SK-N-SH (cell line): ENCODE results near the gene HAUS5. TPM values are rescaled to one million over a fixed set of nuclear protein-coding genes. Genes with fewer than 3 reads are reported as not detected.

Source experiments
- CTCF ChIA-PET: fragments of 300-600, 350-600 bp; formaldehyde crosslinking; extraction: SDS; loops from one replicate; lab custom pipeline; 2021; lab: Yijun Ruan, JAX
- POLR2A ChIA-PET: fragments of 350-600 bp; sonication (Branson Sonifier 250); formaldehyde crosslinking; extraction: SDS; loops from one replicate; lab custom pipeline; 2020; ENCODE audit warnings: antibody characterized with exemption, inconsistent platforms; lab: Yijun Ruan, JAX
- DNase-seq: peaks from one replicate; pipeline ENCODE4 v3.0.0; 2012
- H2AFZ ChIP-seq: fragments of 200-600 bp; sonication (generic); 2 replicates; pipeline ENCODE4 v1.8.1; 2016; ENCODE audit warnings: antibody characterized with exemption, mild to moderate bottlenecking, low read depth
- H3F3A ChIP-seq: fragments of 200-600 bp; sonication (generic); replicated peaks from 2 replicates; pipeline ENCODE3; 2016; ENCODE audit warnings: antibody characterized with exemption, mild to moderate bottlenecking; ENCODE audit not compliant: insufficient read depth
- H3K27ac ChIP-seq, 2 experiments: fragments of 200-500 bp in 1 of 2; fragments of 200-600 bp in 1 of 2; sonication (Bioruptor generic) in 1 of 2; sonication (generic), shearing (Covaris generic) in 1 of 2; 2 replicates each; pipeline versions ENCODE4 v1.5.1 to v1.6.1; 2014 to 2016; ENCODE audit warnings: low read depth in 2 of 2, inconsistent platforms in 1 of 2, low read length in 1 of 2, mild to moderate bottlenecking in 1 of 2, mixed read lengths in 1 of 2
- H3K27me3 ChIP-seq: fragments of 200-600 bp; sonication (generic), shearing (Covaris generic); 2 replicates; pipeline ENCODE4 v1.6.1; 2016; ENCODE audit warnings: mixed run types; ENCODE audit not compliant: insufficient read depth
- H3K36me3 ChIP-seq, 2 experiments: fragments of 200-500 bp in 1 of 2; fragments of 200-600 bp in 1 of 2; sonication (Bioruptor generic) in 1 of 2; sonication (generic) in 1 of 2; replicated peaks in 1 of 2; 2 replicates each; pipeline versions ENCODE3 to v1.5.1; 2014 to 2016; ENCODE audit warnings: low read length in 1 of 2, mild to moderate bottlenecking in 1 of 2; ENCODE audit not compliant: insufficient read depth in 2 of 2, control insufficient read depth in 1 of 2
- H3K4me1 ChIP-seq, 2 experiments: fragments of 200-500 bp in 1 of 2; fragments of 200-600 bp in 1 of 2; sonication (Bioruptor generic) in 1 of 2; sonication (generic), shearing (Covaris generic) in 1 of 2; 2 replicates each; pipeline versions ENCODE4 v1.5.1 to v1.6.1; 2014 to 2016; ENCODE audit warnings: low read depth in 1 of 2, low read length in 1 of 2, mixed run types in 1 of 2; ENCODE audit not compliant: insufficient read depth in 2 of 2, control insufficient read depth in 1 of 2
- H3K4me2 ChIP-seq: fragments of 200-600 bp; sonication (generic), shearing (Covaris generic); 2 replicates; pipeline ENCODE4 v1.6.1; 2017; ENCODE audit warnings: mixed run types
- H3K4me3 ChIP-seq, 2 experiments: fragments of 200-500 bp in 1 of 2; fragments of 200-600 bp in 1 of 2; sonication (Bioruptor generic) in 1 of 2; sonication (generic), shearing (Covaris generic) in 1 of 2; 2 replicates each; pipeline versions ENCODE4 v1.5.1 to v1.8.1; 2014 to 2016; ENCODE audit warnings: low read depth in 2 of 2, inconsistent platforms in 1 of 2, low read length in 1 of 2, mild to moderate bottlenecking in 1 of 2, mixed read lengths in 1 of 2, moderate library complexity in 1 of 2
- H3K79me2 ChIP-seq: fragments of 200-600 bp; sonication (generic); 2 replicates; pipeline ENCODE4 v1.8.1; 2017; ENCODE audit warnings: mild to moderate bottlenecking; ENCODE audit not compliant: insufficient read depth
- H3K9ac ChIP-seq: fragments of 200-600 bp; sonication (generic); 2 replicates; pipeline ENCODE4 v1.6.1; 2017; ENCODE audit warnings: mixed run types
- H3K9me2 ChIP-seq: fragments of 200-600 bp; sonication (generic); 2 replicates; pipeline ENCODE4 v1.6.1; 2017; ENCODE audit warnings: mixed run types
- H3K9me3 ChIP-seq: fragments of 200-600 bp; sonication (generic); 2 replicates; pipeline ENCODE4 v1.6.1; 2017; ENCODE audit warnings: mixed run types, mild to moderate bottlenecking, moderate library complexity
- H4K20me1 ChIP-seq: fragments of 200-600 bp; sonication (generic); 2 replicates; pipeline ENCODE4 v1.6.1; 2017; ENCODE audit warnings: mild to moderate bottlenecking, mixed run types; ENCODE audit not compliant: insufficient read depth
- CHD2 ChIP-seq: fragments of 150-350 bp; IDR thresholded peaks from 2 replicates; pipeline ENCODE4 v1.6.1; 2018; ENCODE audit warnings: low read length; ENCODE audit not compliant: partially characterized antibody
- CTCF ChIP-seq: fragments of 200-600 bp; sonication (generic); IDR thresholded peaks from 2 replicates; pipeline ENCODE4 v1.6.1; 2017; ENCODE audit warnings: antibody characterized with exemption, mild to moderate bottlenecking, moderate library complexity
- ELF1 ChIP-seq: IDR thresholded peaks from 2 replicates; pipeline ENCODE4 v1.4.0; 2012
- FOXM1 ChIP-seq: IDR thresholded peaks from 2 replicates; pipeline ENCODE4 v1.4.0; 2012; ENCODE audit warnings: low read depth, mild to moderate bottlenecking
- GATA2 ChIP-seq: sonication (generic); formaldehyde crosslinking; IDR thresholded peaks from 2 replicates; pipeline ENCODE4 v1.5.0; 2020; ENCODE audit warnings: mild to moderate bottlenecking, missing genetic modification reagents
- IRF3 ChIP-seq: fragments of 150-350 bp; IDR thresholded peaks from 2 replicates; pipeline ENCODE4 v1.6.1; 2016; ENCODE audit warnings: mild to moderate bottlenecking, low read depth, low read length
- MAX ChIP-seq: IDR thresholded peaks from 2 replicates; pipeline ENCODE4 v1.4.0; 2012; ENCODE audit warnings: low read depth
- MXI1 ChIP-seq: IDR thresholded peaks from 2 replicates; pipeline ENCODE4 v1.6.1; 2012; ENCODE audit warnings: mild to moderate bottlenecking, low read depth, low read length, improper control_type of control experiment
- NRF1 ChIP-seq: IDR thresholded peaks from 2 replicates; pipeline ENCODE4 v1.6.1; 2012; ENCODE audit warnings: low read depth, mild to moderate bottlenecking, low read length
- RAD21 ChIP-seq: IDR thresholded peaks from 2 replicates; pipeline ENCODE4 v1.6.1; 2012; ENCODE audit warnings: mild to moderate bottlenecking, low read length
- REST ChIP-seq: IDR thresholded peaks from 2 replicates; pipeline ENCODE4 v1.6.1; 2012; ENCODE audit warnings: mild to moderate bottlenecking, low read depth, low read length, moderate library complexity
- RXRA ChIP-seq: IDR thresholded peaks from 2 replicates; pipeline ENCODE4 v1.4.0; 2012; ENCODE audit warnings: low read depth, mild to moderate bottlenecking, borderline replicate concordance
- SIN3A ChIP-seq: IDR thresholded peaks from 2 replicates; pipeline ENCODE4 v1.6.1; 2012; ENCODE audit warnings: low read depth, mild to moderate bottlenecking, low read length, moderate library complexity, borderline replicate concordance
- TAF1 ChIP-seq: IDR thresholded peaks from 2 replicates; pipeline ENCODE4 v1.6.1; 2012; ENCODE audit warnings: low read depth, mild to moderate bottlenecking, low read length, moderate library complexity, borderline replicate concordance
- TEAD4 ChIP-seq: IDR thresholded peaks from 2 replicates; pipeline ENCODE4 v1.4.0; 2012; ENCODE audit warnings: mild to moderate bottlenecking, borderline replicate concordance; ENCODE audit not compliant: insufficient read depth
- USF1 ChIP-seq: IDR thresholded peaks from 2 replicates; pipeline ENCODE4 v1.4.0; 2012; ENCODE audit warnings: low read depth, borderline replicate concordance
- ZBTB33 ChIP-seq: IDR thresholded peaks from 2 replicates; pipeline ENCODE4 v1.4.0; 2012; ENCODE audit warnings: low read depth, borderline replicate concordance
- WGBS: methylation state at CpG from one replicate; pipeline ENCODE4 v1.1.6; 2017; ENCODE audit warnings: low lambda C conversion rate; 5-methylcytosine and 5-hydroxymethylcytosine counted together
- polyA plus RNA-seq, 3 experiments: library from polyadenylated mRNA; depleted of rRNA; stranded (reverse); fragments of >200 nt; gene quantifications; 2 replicates each; pipeline ENCODE4 v1.2.3, GENCODE V29; 2012

HAUS5 gene
- polyA plus RNA-seq, 1 of the 3 experiments (the other 2 are of a cell fraction), result 7.1 TPM

GRCh38 chr19:35643255-35644205 lies 31.0 kb downstream of the HAUS5 start (continued):
- peak; percentile 21 for TF ChIP-seq CHD2
- no peak for TF ChIP-seq NRF1
- TF ChIP-seq SIN3A, result no peak
- TF ChIP-seq MXI1, result peak; percentile 38; the same call in 1 of the 2 replicates
- no peak for TF ChIP-seq FOXM1
- TF ChIP-seq IRF3, result no peak
- no peak for TF ChIP-seq RAD21
- TF ChIP-seq TAF1, result peak; percentile 86; the same call in 1 of the 2 replicates

- H3K4me3 ChIP-seq, result peak overlapping the region; percentile 64 to 76
- H3K9ac ChIP-seq, result peak overlapping the region; percentile 68; the same call in 1 of the 2 replicates
- no peaks in the 10 kb centered on the region for H3K9me3 ChIP-seq
- POLR2A ChIA-PET, result interaction anchor here (0.6 to 1.6 kb wide), 4 partner anchors 32 to 353 kb away, joined by 3 to 4 read pairs (median 3); partner anchors contain the start of gene HAUS5
- H3K27me3 ChIP-seq, result no peaks in the 10 kb centered on the region
- peak overlapping the region; percentile 98 for H2AFZ ChIP-seq
- H3F3A ChIP-seq, result peaks cover 26% of the 10 kb centered on the region
- under 1% methylated on average over 47 of the region's 60 CpGs for WGBS
- DNase-seq, result peak; percentile 93
- H3K9me2 ChIP-seq, result no peaks in the 10 kb centered on the region
- peak overlapping the region; percentile 61 to 83 for H3K27ac ChIP-seq
- no peaks in the 10 kb centered on the region for H3K36me3 ChIP-seq
- peaks cover 4 to 25% of the 10 kb centered on the region in 2 experiments; a peak in 1 of 4 replicates for H3K4me1 ChIP-seq
- peak overlapping the region; percentile 85 for H3K4me2 ChIP-seq
- CTCF ChIA-PET, result interaction anchor here (2.6 kb wide), 1 partner anchor 12 kb away, joined by 10 read pairs; no protein-coding TSS in a partner anchor
- peaks cover 12% of the 10 kb centered on the region for H3K79me2 ChIP-seq
- no peaks in the 10 kb centered on the region for H4K20me1 ChIP-seq
- TF ChIP-seq TEAD4, result no peak
- TF ChIP-seq TAF1, result no peak
- TF ChIP-seq NRF1, result no peak
- TF ChIP-seq RXRA, result no peak
- TF ChIP-seq REST, result peak; percentile 85
- TF ChIP-seq MAX, result no peak
- TF ChIP-seq ELF1, result no peak
- TF ChIP-seq CTCF, result no peak
- no peak for TF ChIP-seq USF1
- no peak for TF ChIP-seq GATA2 (CRISPR knock-in tag)
- TF ChIP-seq RAD21, result no peak
- no peak for TF ChIP-seq ZBTB33
Measured at GRCh38 chr19:35644206-35644986, 31.9 kb downstream of the HAUS5 start.
